H9 (cell line): ENCODE results near the gene SCN7A. TPM values are rescaled to one million over a fixed set of nuclear protein-coding genes. Genes with fewer than 3 reads are reported as not detected.

ENCODE experiments used
- DNase-seq: peaks from one replicate; pipeline ENCODE4 v3.0.0-alpha.2; 2017
- H2AFZ ChIP-seq: one replicate; pipeline ENCODE4 v1.6.1; 2013; ENCODE audit warnings: mild to moderate bottlenecking, low read length, control low read depth, moderate library complexity
- H2AK5ac ChIP-seq: 2 replicates; pipeline ENCODE4 v1.6.1; 2013; ENCODE audit warnings: low read length, control low read depth, mixed read lengths; ENCODE audit not compliant: insufficient read length
- H2BK120ac ChIP-seq: one replicate; pipeline ENCODE4 v1.6.1; 2013; ENCODE audit warnings: low read depth, mild to moderate bottlenecking, low read length, control low read depth, inconsistent platforms; ENCODE audit not compliant: poor library complexity, severe bottlenecking
- H2BK12ac ChIP-seq: 2 replicates; pipeline ENCODE4 v1.6.1; 2013; ENCODE audit warnings: low read length, control low read depth, mixed read lengths, low read depth; ENCODE audit not compliant: insufficient read length
- H2BK15ac ChIP-seq: 2 replicates; pipeline ENCODE4 v1.6.1; 2013; ENCODE audit warnings: low read depth, low read length, control low read depth
- H2BK20ac ChIP-seq: one replicate; pipeline ENCODE4 v1.6.1; 2013; ENCODE audit warnings: low read depth, mild to moderate bottlenecking, low read length, control low read depth, inconsistent platforms; ENCODE audit not compliant: poor library complexity, severe bottlenecking
- H2BK5ac ChIP-seq: 2 replicates; pipeline ENCODE4 v1.6.1; 2013; ENCODE audit warnings: low read length, control low read depth, mixed read lengths; ENCODE audit not compliant: insufficient read length
- H3K14ac ChIP-seq: 2 replicates; pipeline ENCODE4 v1.6.1; 2013; ENCODE audit warnings: low read length, control low read depth; ENCODE audit not compliant: insufficient read depth
- H3K18ac ChIP-seq: 2 replicates; pipeline ENCODE4 v1.6.1; 2013; ENCODE audit warnings: low read depth, mild to moderate bottlenecking, mixed read lengths, low read length, control low read depth; ENCODE audit not compliant: insufficient read length
- H3K23ac ChIP-seq: 2 replicates; pipeline ENCODE4 v1.6.1; 2013; ENCODE audit warnings: low read length, control low read depth, mixed read lengths, low read depth; ENCODE audit not compliant: insufficient read length
- H3K23me2 ChIP-seq: 2 replicates; pipeline ENCODE4 v1.6.1; 2013; ENCODE audit warnings: low read depth, mild to moderate bottlenecking, mixed read lengths, low read length, control low read depth; ENCODE audit not compliant: insufficient read length, poor library complexity, severe bottlenecking
- H3K27ac ChIP-seq: 2 replicates; pipeline ENCODE4 v1.5.1; 2013; ENCODE audit warnings: low read length, control low read depth, mixed read lengths, low read depth; ENCODE audit not compliant: insufficient read length
- H3K27me3 ChIP-seq: 2 replicates; pipeline ENCODE4 v1.6.1; 2013; ENCODE audit warnings: low read length, control low read depth, inconsistent platforms; ENCODE audit not compliant: insufficient read depth
- H3K4ac ChIP-seq: 2 replicates; pipeline ENCODE4 v1.6.1; 2013; ENCODE audit warnings: low read depth, mild to moderate bottlenecking, control low read depth, inconsistent platforms, low read length, moderate library complexity
- H3K4me1 ChIP-seq: 2 replicates; pipeline ENCODE4 v1.6.1; 2013; ENCODE audit warnings: low read length, control low read depth, inconsistent platforms; ENCODE audit not compliant: insufficient read depth
- H3K4me2 ChIP-seq: 2 replicates; pipeline ENCODE4 v1.6.1; 2013; ENCODE audit warnings: low read length, control low read depth, mixed read lengths; ENCODE audit not compliant: insufficient read length, insufficient read depth
- H3K56ac ChIP-seq: 2 replicates; pipeline ENCODE4 v1.6.1; 2013; ENCODE audit warnings: low read depth, mild to moderate bottlenecking, mixed read lengths, low read length, control low read depth; ENCODE audit not compliant: insufficient read length
- H3K79me1 ChIP-seq: 2 replicates; pipeline ENCODE4 v1.6.1; 2013; ENCODE audit warnings: low read depth, mild to moderate bottlenecking, moderate library complexity, low read length, control low read depth, inconsistent platforms; ENCODE audit not compliant: insufficient read depth, poor library complexity, severe bottlenecking
- H3K79me2 ChIP-seq: 2 replicates; pipeline ENCODE4 v1.6.1; 2013; ENCODE audit warnings: low read length, control low read depth, inconsistent platforms; ENCODE audit not compliant: insufficient read depth
- H3K9ac ChIP-seq: 2 replicates; pipeline ENCODE4 v1.6.1; 2013; ENCODE audit warnings: low read length, control low read depth, mixed read lengths; ENCODE audit not compliant: insufficient read length; ENCODE audit errors: extremely low read depth
- H3K9me3 ChIP-seq: one replicate; pipeline ENCODE4 v1.6.1; 2013; ENCODE audit warnings: low read depth, low read length, inconsistent platforms; ENCODE audit not compliant: control insufficient read depth
- H3T11ph ChIP-seq: one replicate; pipeline ENCODE4 v1.6.1; 2013; ENCODE audit warnings: mild to moderate bottlenecking, low read length, control low read depth, inconsistent platforms
- H4K20me1 ChIP-seq: one replicate; pipeline ENCODE4 v1.6.1; 2013; ENCODE audit not compliant: control insufficient read depth, insufficient read length, insufficient read depth
- H4K5ac ChIP-seq: 2 replicates; pipeline ENCODE4 v1.6.1; 2013; ENCODE audit warnings: low read depth, mild to moderate bottlenecking, mixed read lengths, low read length, control low read depth; ENCODE audit not compliant: insufficient read length
- H4K8ac ChIP-seq: replicated peaks from 2 replicates; pipeline ENCODE4 v1.6.1; 2013; ENCODE audit warnings: low read length, control low read depth, mixed read lengths, low read depth; ENCODE audit not compliant: insufficient read length
- H4K91ac ChIP-seq: 2 replicates; pipeline ENCODE4 v1.6.1; 2013; ENCODE audit warnings: low read depth, mild to moderate bottlenecking, moderate library complexity, mixed read lengths, low read length, control low read depth; ENCODE audit not compliant: insufficient read length
- H3K27ac Mint-ChIP-seq, 3 experiments: 2 replicates in 2 of 3; 3 replicates in 1 of 3; pipeline ENCODE4 v1.8.0; 2020 to 2021; ENCODE audit warnings: mixed read lengths in 3 of 3, mild to moderate bottlenecking in 1 of 3, moderate library complexity in 1 of 3
- H3K27me3 Mint-ChIP-seq: 2 replicates; pipeline ENCODE4 v1.8.0; 2021; ENCODE audit warnings: low read depth, mild to moderate bottlenecking, moderate library complexity, mixed read lengths
- H3K36me3 Mint-ChIP-seq, 3 experiments: 2 replicates in 2 of 3; 3 replicates in 1 of 3; pipeline ENCODE4 v1.8.0; 2020 to 2021; ENCODE audit warnings: low read depth in 3 of 3, mixed read lengths in 3 of 3; ENCODE audit not compliant: insufficient read depth in 1 of 3
- H3K4me1 Mint-ChIP-seq, 2 experiments: 2 replicates each; pipeline ENCODE4 v1.8.0; 2020; ENCODE audit warnings: mixed read lengths in 2 of 2
- H3K4me3 Mint-ChIP-seq, 2 experiments: 2 replicates in 1 of 2; 3 replicates in 1 of 2; pipeline ENCODE4 v1.8.0; 2020 to 2021; ENCODE audit warnings: mild to moderate bottlenecking in 2 of 2, mixed read lengths in 2 of 2, moderate library complexity in 1 of 2
- H3K9me3 Mint-ChIP-seq, 2 experiments: 2 replicates in 1 of 2; 3 replicates in 1 of 2; pipeline ENCODE4 v1.8.0; 2020; ENCODE audit warnings: mild to moderate bottlenecking in 2 of 2, mixed read lengths in 2 of 2, moderate library complexity in 1 of 2
- CTCF ChIP-seq: fragments of 200-600 bp; sonication (generic); conservative IDR thresholded peaks from 3 replicates; pipeline ENCODE4 v1.8.0; 2021; ENCODE audit warnings: antibody characterized with exemption, mild to moderate bottlenecking
- WGBS: extraction: QIAGEN DNeasy Blood & Tissue Kit; methylation state at CpG from one replicate; pipeline ENCODE4 v1.1.7; 2013; ENCODE audit warnings: missing lambda C conversion rate, low lambda C conversion rate, mixed read lengths; ENCODE audit not compliant: insufficient read length; ENCODE audit errors: extremely low coverage; 5-methylcytosine and 5-hydroxymethylcytosine counted together
- total RNA-seq: library from RNA; stranded (reverse); gene quantifications from 2 replicates; pipeline ENCODE4 v1.2.1, GENCODE V29; 2021

SCN7A gene
- total RNA-seq, 1 experiment from 2014 or later: 0.07 TPM

- peaks cover 6% of the 10 kb centered on the region in 2 experiments for H3K4me1 Mint-ChIP-seq
- no peaks in the 10 kb centered on the region for H3K9me3 Mint-ChIP-seq
- no peak for TF ChIP-seq CTCF
- no peak overlapping the region for H3T11ph ChIP-seq
- no peak overlapping the region for H4K5ac ChIP-seq
- no peak overlapping the region for H3K18ac ChIP-seq
- no peak overlapping the region for H2BK5ac ChIP-seq
- H3K9me3 ChIP-seq: no peaks in the 10 kb centered on the region
- no peak overlapping the region for H3K27ac Mint-ChIP-seq
- H3K4me2 ChIP-seq: no peak overlapping the region
- H3K23ac ChIP-seq: no peak overlapping the region
- no peaks in the 10 kb centered on the region; the same call in 1 of the 2 replicates for H3K27me3 Mint-ChIP-seq
- H3K23me2 ChIP-seq: no peaks in the 10 kb centered on the region
- H2BK15ac ChIP-seq: no peak overlapping the region
- H3K79me1 ChIP-seq: no peaks in the 10 kb centered on the region
- H3K79me2 ChIP-seq: no peaks in the 10 kb centered on the region
- H3K14ac ChIP-seq: no peak overlapping the region
- H4K20me1 ChIP-seq: no peaks in the 10 kb centered on the region
- no peaks in the 10 kb centered on the region for H3K36me3 Mint-ChIP-seq
- no peak overlapping the region for H3K56ac ChIP-seq
- DNase-seq: no peak
- no peak overlapping the region for H2BK20ac ChIP-seq
- H3K27me3 ChIP-seq: no peaks in the 10 kb centered on the region
- H4K8ac ChIP-seq: no peak overlapping the region
- no peak overlapping the region for H2BK120ac ChIP-seq
- H2AFZ ChIP-seq: no peak overlapping the region
- no peak overlapping the region for H3K9ac ChIP-seq
- no peak overlapping the region for H3K27ac ChIP-seq
- H3K4me1 ChIP-seq: no peaks in the 10 kb centered on the region
- H3K4me3 Mint-ChIP-seq: no peak overlapping the region
- no peak overlapping the region for H4K91ac ChIP-seq
- H2AK5ac ChIP-seq: no peak overlapping the region
- no peak overlapping the region for H2BK12ac ChIP-seq
- no CpG with 5 or more reads among the region's 2 CpGs for WGBS
- no peak overlapping the region for H3K4ac ChIP-seq
Observed at GRCh38 chr2:166520604-166521003, 26.6 kb upstream of the SCN7A start.
